NAMALWA (cell line): ENCODE results near the gene PRSS22.

Source experiments
- DNase-seq: peaks from one replicate; pipeline ENCODE4 v3.0.0-alpha.2; 2015; ENCODE audit warnings: low spot score

The PRSS22 gene

GRCh38 chr16:2829501-2830354 is 28.2 kb downstream of the PRSS22 start, which contains the start of gene ZG16B:
Gene ZG16B (plus strand): TSS chr16:2830303. CDS start chr16:2830442, 139 bp downstream.
- no peak for DNase-seq

- DNase-seq: no peak
Observed at GRCh38 chr16:2828876-2829430, 29.0 kb downstream of the PRSS22 start.

- DNase-seq: no peak
Observed at GRCh38 chr16:2828521-2828840, 29.5 kb downstream of the PRSS22 start.

GRCh38 chr16:2827831-2828520 is 30.0 kb downstream of the PRSS22 start:
- no peak for DNase-seq

GRCh38 chr16:2827374-2827791 is 30.6 kb downstream of the PRSS22 start:
- DNase-seq: no peak

GRCh38 chr16:2826591-2827373 is 31.2 kb downstream of the PRSS22 start:
- DNase-seq: no peak

- DNase-seq: no peak
Observed at GRCh38 chr16:2825906-2826305, 32.1 kb downstream of the PRSS22 start.

DNA sequence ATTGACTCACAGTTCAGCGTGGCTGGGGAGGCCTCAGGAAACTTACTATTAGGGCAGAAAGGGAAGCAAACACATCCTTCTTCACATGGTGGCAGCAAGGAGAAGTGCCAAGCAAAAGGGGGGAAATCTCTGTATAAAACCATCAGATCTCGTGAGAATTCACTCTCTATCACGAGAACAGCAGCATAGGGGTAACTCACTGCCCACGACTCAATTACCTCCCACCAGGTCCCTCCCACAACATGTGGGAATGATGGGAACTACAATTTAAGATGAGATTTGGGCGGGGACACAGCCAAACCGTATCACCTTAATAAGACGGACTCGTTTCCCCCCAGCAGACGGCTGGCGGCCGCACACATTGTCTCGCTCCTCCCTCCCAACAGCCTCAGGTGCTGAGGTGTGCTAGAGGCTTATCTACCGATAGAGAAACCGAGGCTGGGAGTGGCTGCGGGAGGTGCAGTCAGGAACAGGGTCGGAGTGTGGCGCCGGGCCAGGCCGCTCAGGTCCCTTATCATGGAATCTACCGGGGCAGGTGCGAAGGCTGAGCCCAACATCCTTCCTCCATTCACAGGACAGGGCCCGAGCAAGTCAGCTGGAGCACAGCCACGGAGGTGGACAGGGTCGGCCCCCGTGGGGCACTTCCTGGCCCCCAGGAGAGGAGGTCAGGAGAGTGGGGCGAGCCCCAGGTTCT is 32.8 kb downstream of the PRSS22 start:
- no peak for DNase-seq

GRCh38 chr16:2824626-2825025 is 33.3 kb downstream of the PRSS22 start:
- DNase-seq: no peak

GRCh38 chr16:2822496-2822895 is 35.5 kb downstream of the PRSS22 start:
- DNase-seq: no peak

- no peak for DNase-seq
Observed at GRCh38 chr16:2822158-2822495, 35.8 kb downstream of the PRSS22 start.

- DNase-seq: no peak
Observed at GRCh38 chr16:2821487-2822157, 36.3 kb downstream of the PRSS22 start.

GRCh38 chr16:2820836-2821486 is 37.0 kb downstream of the PRSS22 start:
- no peak for DNase-seq

DNA sequence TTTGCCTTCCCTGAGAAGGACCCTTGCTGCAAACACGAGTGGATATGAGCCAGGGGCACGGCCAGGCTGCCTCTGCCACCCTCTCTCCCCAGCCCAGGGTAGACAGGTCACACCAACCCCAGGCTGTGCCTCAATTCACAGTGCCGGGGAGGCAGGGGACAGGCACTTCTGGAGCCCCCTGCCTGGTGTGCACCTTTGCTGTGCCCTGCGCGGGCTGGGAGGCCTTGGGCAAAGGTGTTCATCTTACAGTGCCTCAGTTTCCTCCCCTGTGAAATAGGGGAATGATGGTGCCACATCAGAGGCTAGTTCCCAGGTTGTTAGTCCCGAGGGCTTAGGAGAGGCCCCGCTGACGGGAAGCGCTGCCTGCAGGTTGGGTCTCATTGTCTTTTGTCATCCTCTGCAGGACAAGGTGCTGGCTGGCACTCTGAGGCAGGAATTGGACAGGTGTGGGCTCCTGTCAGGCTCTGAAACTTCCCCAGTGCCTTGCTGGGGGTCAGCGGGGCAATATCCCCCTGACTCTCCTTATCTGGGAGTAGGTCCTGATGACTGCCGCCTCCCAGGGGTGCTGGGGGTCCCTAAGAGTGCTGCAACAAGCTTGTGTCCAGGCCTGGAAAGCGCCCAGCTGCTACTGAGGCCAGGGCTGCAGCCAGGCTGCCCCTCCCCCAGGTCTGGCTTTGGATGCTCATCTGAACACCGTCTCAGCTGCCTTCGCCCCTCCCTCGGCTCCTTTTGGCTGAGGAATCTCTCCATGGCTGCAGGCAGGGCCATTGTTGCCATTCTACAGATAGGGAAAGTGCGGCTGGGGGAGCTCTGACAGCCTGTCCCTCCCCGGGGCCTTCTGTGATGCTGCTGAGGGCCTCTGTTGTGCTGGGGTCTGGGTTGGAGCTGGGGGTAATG is 37.8 kb downstream of the PRSS22 start:
- no peak for DNase-seq

- DNase-seq: no peak
Observed at GRCh38 chr16:2819179-2819938, 38.6 kb downstream of the PRSS22 start.

- DNase-seq: no peak
Observed at GRCh38 chr16:2818272-2818876, 39.6 kb downstream of the PRSS22 start.

DNA sequence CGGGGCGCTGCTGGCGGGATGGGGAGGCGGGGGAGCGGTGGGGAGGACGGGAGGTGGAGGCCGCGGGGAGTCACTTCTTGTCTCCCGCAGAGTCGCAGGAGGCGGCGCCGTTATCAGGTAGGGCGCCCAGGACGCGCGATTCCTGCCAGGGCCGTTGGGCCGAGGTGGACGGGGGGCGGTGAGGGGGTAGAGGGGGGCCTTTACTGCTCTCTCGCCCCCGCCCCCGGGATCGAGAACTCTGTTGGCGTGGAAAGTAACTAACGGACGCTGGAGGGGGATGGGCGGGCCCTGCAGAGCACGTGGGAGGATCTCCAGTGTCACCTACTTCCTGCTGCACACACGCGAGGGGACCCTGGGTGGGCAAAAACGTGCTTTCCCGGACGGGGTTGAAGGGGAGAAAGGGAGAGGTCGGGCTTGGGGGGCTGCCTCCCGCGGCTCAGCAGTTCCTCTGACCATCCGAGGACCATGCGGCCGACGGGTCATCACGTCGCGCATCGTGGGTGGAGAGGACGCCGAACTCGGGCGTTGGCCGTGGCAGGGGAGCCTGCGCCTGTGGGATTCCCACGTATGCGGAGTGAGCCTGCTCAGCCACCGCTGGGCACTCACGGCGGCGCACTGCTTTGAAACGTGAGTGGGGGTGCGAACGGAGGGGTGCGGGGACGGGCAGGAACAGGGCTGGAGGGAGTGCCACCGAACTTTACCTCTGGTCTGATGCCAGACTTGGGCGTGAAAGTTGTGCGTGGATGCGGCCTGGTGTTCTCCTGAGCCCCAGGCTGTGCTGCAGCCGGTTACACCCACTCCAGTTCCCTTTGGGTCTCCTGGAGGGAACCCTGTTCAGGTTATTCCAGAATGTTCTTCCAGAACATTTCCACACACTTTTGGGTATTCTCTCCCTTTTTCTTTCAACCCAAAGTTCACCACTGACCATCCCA is 40.4 kb downstream of the PRSS22 start:
- DNase-seq: no peak
